ENCODE results near the gene SPATS1. TPM values are rescaled to one million over a fixed set of nuclear protein-coding genes. Genes with fewer than 3 reads are reported as not detected.

SPATS1 gene
- total RNA-seq, 3 donors from 2014 or later (not counting 1 experiment from before 2014, with no cell fraction given) = not detected

- peaks cover 12 to 20% of the 10 kb centered on the region in 2 donors for H3K27me3 Mint-ChIP-seq (ENCODE audit: low read depth in 2 of 2)
- H3K4me1 ChIP-seq (ENCODE audit: control insufficient read depth, insufficient read depth, low read length) = peaks cover 14% of the 10 kb centered on the region
- no peaks in the 10 kb centered on the region for H3K9me3 Mint-ChIP-seq
- no peaks in the 10 kb centered on the region for H3K9me3 ChIP-seq (ENCODE audit: control insufficient read depth, insufficient read depth, low read length)
- no peak overlapping the region for H3K4me3 ChIP-seq (ENCODE audit: low read length)
- DNase-seq (no peak), ATAC-seq (no peak)
- H3K27ac ChIP-seq (ENCODE audit: low read length) = no peak overlapping the region
- peaks cover 19% of the 10 kb centered on the region for H3K27me3 ChIP-seq (ENCODE audit: control insufficient read depth, insufficient read depth, low read length)
- no peak overlapping the region for H3K4me3 Mint-ChIP-seq
- TF ChIP-seq CTCF (IDR thresholded peaks at IDR 0.05) = no peak
- intact Hi-C loops (cut with micrococcal nuclease) = no loop called here
- H3K36me3 Mint-ChIP-seq = no peaks in the 10 kb centered on the region
- peaks cover 47% of the 10 kb centered on the region for H3K36me3 ChIP-seq (ENCODE audit: control insufficient read depth, insufficient read depth, low read length)
- no peak overlapping the region for H3K27ac Mint-ChIP-seq
- 80% methylated on average over 7 of the region's 7 CpGs for WGBS (ENCODE audit: insufficient coverage)
- H3K4me1 Mint-ChIP-seq = peaks cover 0 to 12% of the 10 kb centered on the region in 2 donors
Measured at GRCh38 chr6:44300292-44300823, 42.1 kb upstream of the SPATS1 start.

- H3K9me3 ChIP-seq (ENCODE audit: control insufficient read depth, insufficient read depth, low read length) = no peaks in the 10 kb centered on the region
- no peak for TF ChIP-seq CTCF (IDR thresholded peaks at IDR 0.05)
- Mint-ChIP-seq H3K4me1 (peaks cover 0 to 12% of the 10 kb centered on the region in 2 donors), H3K4me3 (no peak overlapping the region), H3K27me3 (ENCODE audit: low read depth in 2 of 2) (peaks cover 8 to 17% of the 10 kb centered on the region in 2 donors), H3K9me3 (no peaks in the 10 kb centered on the region), H3K27ac (no peak overlapping the region), H3K36me3 (no peaks in the 10 kb centered on the region)
- H3K27ac ChIP-seq (ENCODE audit: low read length) = no peak overlapping the region
- peaks cover 14% of the 10 kb centered on the region for H3K4me1 ChIP-seq (ENCODE audit: control insufficient read depth, insufficient read depth, low read length)
- no peak overlapping the region for H3K4me3 ChIP-seq (ENCODE audit: low read length)
- H3K27me3 ChIP-seq (ENCODE audit: control insufficient read depth, insufficient read depth, low read length) = peaks cover 16% of the 10 kb centered on the region
- peaks cover 49% of the 10 kb centered on the region for H3K36me3 ChIP-seq (ENCODE audit: control insufficient read depth, insufficient read depth, low read length)
- intact Hi-C loops (cut with micrococcal nuclease) = no loop called here
- DNase-seq = no peak
- WGBS (ENCODE audit: insufficient coverage) = 96% methylated on average over 8 of the region's 8 CpGs
- no peak for ATAC-seq
Measured at GRCh38 chr6:44301106-44301505, 41.3 kb upstream of the SPATS1 start.

GRCh38 chr6:44301782-44302564 lies 40.5 kb upstream of the SPATS1 start:
- H3K27me3 ChIP-seq (ENCODE audit: control insufficient read depth, insufficient read depth, low read length) = peaks cover 7% of the 10 kb centered on the region
- no peak for ATAC-seq
- H3K4me3 ChIP-seq (ENCODE audit: low read length) = no peak overlapping the region
- H3K36me3 ChIP-seq (ENCODE audit: control insufficient read depth, insufficient read depth, low read length) = peaks cover 54% of the 10 kb centered on the region
- H3K27ac Mint-ChIP-seq = no peak overlapping the region
- DNase-seq = no peak
- H3K27ac ChIP-seq (ENCODE audit: low read length) = no peak overlapping the region
- H3K9me3 ChIP-seq (ENCODE audit: control insufficient read depth, insufficient read depth, low read length) = no peaks in the 10 kb centered on the region
- no peaks in the 10 kb centered on the region for H3K36me3 Mint-ChIP-seq
- peaks cover 0 to 7% of the 10 kb centered on the region in 2 donors for H3K4me1 Mint-ChIP-seq
- no peak for TF ChIP-seq CTCF (IDR thresholded peaks at IDR 0.05)
- peaks cover 0 to 8% of the 10 kb centered on the region in 2 donors for H3K27me3 Mint-ChIP-seq (ENCODE audit: low read depth in 2 of 2)
- no peak overlapping the region for H3K4me3 Mint-ChIP-seq
- 95% methylated on average over 14 of the region's 14 CpGs for WGBS (ENCODE audit: insufficient coverage)
- H3K9me3 Mint-ChIP-seq = no peaks in the 10 kb centered on the region
- intact Hi-C loops (cut with micrococcal nuclease) = no loop called here
- peaks cover 8% of the 10 kb centered on the region for H3K4me1 ChIP-seq (ENCODE audit: control insufficient read depth, insufficient read depth, low read length)
